Muscle layer of duodenum (tissue), 2 donors: Measurements from ENCODE around the gene UST.
"Not testable (repeated sequence)": the region's sequence is repeated elsewhere in the genome, so short reads cannot be mapped to it uniquely, and the experiment has no call there.

Experiments used
- H3K27ac ChIP-seq: one replicate; pipeline ENCODE4 v1.7.0; 2013; ENCODE audit warnings: mild to moderate bottlenecking, low read length
- H3K27me3 ChIP-seq: one replicate; pipeline ENCODE4 v1.7.0; 2013; ENCODE audit warnings: low read depth, mild to moderate bottlenecking, control low read depth, low read length
- H3K36me3 ChIP-seq, 2 donors: one replicate each; pipeline ENCODE4 v1.7.0; 2013; ENCODE audit warnings: low read length in 2 of 2, control low read depth in 1 of 2, mild to moderate bottlenecking in 1 of 2; ENCODE audit not compliant: insufficient read depth in 2 of 2, control insufficient read depth in 1 of 2
- H3K4me1 ChIP-seq, 2 donors: one replicate each; pipeline ENCODE4 v1.7.0; 2013; ENCODE audit warnings: low read length in 2 of 2, mild to moderate bottlenecking in 2 of 2, control low read depth in 1 of 2, moderate library complexity in 1 of 2; ENCODE audit not compliant: insufficient read depth in 2 of 2, control insufficient read depth in 1 of 2
- H3K4me3 ChIP-seq, 2 donors: one replicate each; pipeline ENCODE4 v1.7.0; 2013; ENCODE audit warnings: low read length in 2 of 2, low read depth in 1 of 2, mild to moderate bottlenecking in 1 of 2
- H3K9me3 ChIP-seq, 2 donors: one replicate each; pipeline ENCODE4 v1.7.0; 2013; ENCODE audit warnings: low read length in 2 of 2, control low read depth in 1 of 2, mild to moderate bottlenecking in 1 of 2; ENCODE audit not compliant: control insufficient read depth in 1 of 2
- donor health status: healthy.

Gene UST

DNA sequence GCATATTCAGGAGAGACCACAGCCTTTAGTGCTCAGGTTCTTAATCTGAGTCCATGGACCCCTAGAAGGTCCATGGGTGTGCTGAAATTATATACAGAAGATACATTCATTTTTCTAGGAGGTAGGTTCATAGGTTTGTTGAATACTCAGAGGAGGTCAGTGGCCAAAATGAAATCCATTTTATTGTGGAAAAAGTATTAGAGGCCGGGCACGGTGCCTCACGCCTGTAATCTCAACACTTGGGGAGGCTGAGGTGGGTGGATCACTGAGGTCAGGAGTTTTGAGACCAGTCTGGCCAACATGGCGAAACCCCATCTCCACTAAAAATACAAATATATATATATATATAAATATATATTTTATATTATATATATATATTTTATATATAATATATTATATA lies 9.0 kb upstream of the UST start:
- H3K4me1 ChIP-seq: no peaks in the 10 kb centered on the region
- H3K27ac ChIP-seq: no peak overlapping the region
- no peak overlapping the region for H3K4me3 ChIP-seq
- no peaks in the 10 kb centered on the region for H3K27me3 ChIP-seq
- H3K36me3 ChIP-seq: no peaks in the 10 kb centered on the region
- no peaks in the 10 kb centered on the region for H3K9me3 ChIP-seq

DNA sequence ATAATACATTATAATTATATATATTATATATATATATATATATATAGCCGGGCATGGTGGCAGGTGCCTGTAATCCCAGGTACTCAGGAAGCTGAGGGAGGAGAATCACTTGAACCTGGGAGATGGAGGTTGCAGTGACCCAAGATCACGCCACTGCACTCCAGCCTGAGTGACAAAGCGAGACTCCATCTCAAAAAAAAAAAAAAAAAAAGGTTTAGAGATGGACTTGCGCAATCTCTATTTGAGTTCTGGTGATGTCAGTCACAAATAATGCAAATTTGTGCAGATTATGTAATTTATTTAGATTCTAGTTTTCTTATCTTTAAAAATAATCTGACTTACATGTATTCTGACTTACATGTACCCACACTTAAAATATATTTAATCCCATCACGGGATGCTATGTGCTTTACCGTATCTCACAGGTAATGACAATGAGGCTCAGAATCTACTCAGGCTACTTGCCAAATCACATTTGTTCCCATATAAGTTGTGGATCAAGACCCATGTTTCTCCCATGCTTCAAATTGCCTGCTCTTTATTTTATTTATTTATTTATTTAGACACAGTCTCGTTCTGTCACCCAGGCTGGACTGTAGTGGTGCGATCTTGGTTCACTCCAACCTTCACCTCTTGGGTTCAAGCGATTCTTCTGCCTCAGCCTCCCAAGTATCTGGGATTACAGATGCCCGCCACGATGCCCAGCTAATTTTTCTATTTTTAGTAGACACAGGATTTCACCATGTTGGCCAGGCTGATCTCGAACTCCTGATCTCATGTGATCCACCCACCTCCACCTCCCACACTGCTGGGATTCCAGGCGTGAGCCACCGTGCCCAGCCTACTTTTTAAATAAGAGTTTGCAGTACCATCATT lies 7.6 kb upstream of the UST start:
- H3K9me3 ChIP-seq: no peaks in the 10 kb centered on the region
- no peaks in the 10 kb centered on the region for H3K27me3 ChIP-seq
- H3K36me3 ChIP-seq: no peaks in the 10 kb centered on the region
- H3K27ac ChIP-seq: no peak overlapping the region
- no peak overlapping the region for H3K4me3 ChIP-seq
- H3K4me1 ChIP-seq: no peaks in the 10 kb centered on the region

DNA sequence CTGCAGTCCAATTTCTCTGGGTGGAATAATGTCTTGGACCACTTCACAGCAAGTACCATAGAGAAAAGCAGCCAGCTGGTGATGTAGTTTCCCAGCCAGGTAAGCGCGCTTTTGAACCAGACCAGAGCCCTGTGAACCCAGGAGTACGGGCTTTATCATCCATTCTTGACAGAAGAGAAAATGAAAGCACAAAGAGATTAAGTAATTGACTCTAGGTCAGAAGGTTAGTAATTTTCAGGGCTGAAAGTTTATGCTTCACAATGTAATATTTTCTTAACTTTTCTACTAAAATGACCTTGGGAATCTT lies 7.1 kb upstream of the UST start:
- Histone ChIP-seq H3K4me1 (no peaks in the 10 kb centered on the region), H3K9me3 (no peaks in the 10 kb centered on the region), H3K36me3 (no peaks in the 10 kb centered on the region), H3K27me3 (no peaks in the 10 kb centered on the region), H3K27ac (no peak overlapping the region), H3K4me3 (no peak overlapping the region)

DNA sequence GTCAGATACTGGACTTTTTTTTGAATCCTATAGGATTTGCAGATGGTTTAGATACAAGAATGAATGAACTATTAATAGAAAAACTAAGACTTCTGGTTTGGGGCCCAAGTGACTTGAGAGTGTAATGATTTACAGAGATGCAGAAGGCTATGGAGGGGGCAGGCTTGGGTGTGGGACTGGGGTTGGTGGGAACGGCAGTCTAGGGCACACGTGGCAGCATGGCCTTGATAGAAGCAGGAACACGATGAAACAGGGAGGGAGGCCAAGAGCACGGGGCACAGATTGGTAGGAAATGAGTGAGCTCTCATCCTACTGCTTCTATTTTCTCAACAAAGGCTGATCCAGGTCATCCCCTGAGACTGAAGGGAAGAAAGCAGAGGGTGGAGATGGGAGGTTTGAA lies 3.4 kb upstream of the UST start:
- no peaks in the 10 kb centered on the region for H3K27me3 ChIP-seq

DNA sequence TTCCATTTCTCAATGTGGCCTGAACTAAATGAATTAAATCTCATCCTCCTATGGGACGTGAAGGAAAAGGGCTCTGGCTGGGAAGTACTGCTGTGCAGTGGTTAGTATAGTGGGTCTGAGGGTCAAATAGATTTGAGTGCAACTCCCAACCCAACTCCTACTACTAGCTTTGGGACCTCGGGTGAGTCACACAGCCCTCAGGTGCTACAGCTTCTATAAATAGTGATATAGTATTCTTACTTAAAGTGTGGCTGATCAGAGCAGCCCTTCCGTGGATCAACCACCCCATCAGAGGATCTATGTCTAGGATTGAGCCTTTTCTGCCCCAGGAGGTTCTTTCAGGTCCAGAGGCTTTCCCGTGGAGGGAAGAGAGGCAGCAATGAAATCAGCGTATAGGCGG lies 904 bp upstream of the UST start:
- H3K27ac ChIP-seq: peak overlapping the region; percentile 84
- H3K27me3 ChIP-seq: no peaks in the 10 kb centered on the region
- no peaks in the 10 kb centered on the region for H3K36me3 ChIP-seq
- peaks cover 0 to 13% of the 10 kb centered on the region in 2 donors for H3K4me1 ChIP-seq
- H3K9me3 ChIP-seq: no peaks in the 10 kb centered on the region
- peak overlapping the region; percentile 65 to 93 for H3K4me3 ChIP-seq

More for the DNA sequence above, 3.4 kb upstream of the UST start:
- Histone ChIP-seq H3K9me3 (no peaks in the 10 kb centered on the region), H3K27ac (no peak overlapping the region), H3K36me3 (no peaks in the 10 kb centered on the region), H3K4me3 (no peak overlapping the region), H3K4me1 (peaks cover 0 to 13% of the 10 kb centered on the region in 2 donors)

DNA sequence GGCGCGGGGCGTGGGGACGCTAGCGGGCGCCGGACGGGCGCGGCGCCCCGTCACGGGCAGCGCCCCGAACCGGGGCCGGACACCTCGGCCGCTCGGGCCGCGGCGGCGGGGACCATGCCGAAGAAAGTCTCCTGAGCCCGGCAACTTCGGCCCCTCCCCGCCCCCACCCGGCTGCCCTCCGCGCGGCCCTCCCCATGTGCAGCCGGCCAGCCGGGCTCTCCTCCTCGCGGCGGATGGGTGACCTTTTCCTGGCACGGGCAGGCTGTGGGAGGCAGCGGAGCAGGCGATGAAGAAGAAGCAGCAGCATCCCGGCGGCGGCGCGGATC lies 278 bp downstream of the UST start:
- Histone ChIP-seq H3K9me3 (no peaks in the 10 kb centered on the region), H3K36me3 (no peaks in the 10 kb centered on the region), H3K27ac (no peak overlapping the region), H3K27me3 (no peaks in the 10 kb centered on the region), H3K4me1 (peaks cover 0 to 13% of the 10 kb centered on the region in 2 donors), H3K4me3 (peak overlapping the region; percentile 46 to 93)

DNA sequence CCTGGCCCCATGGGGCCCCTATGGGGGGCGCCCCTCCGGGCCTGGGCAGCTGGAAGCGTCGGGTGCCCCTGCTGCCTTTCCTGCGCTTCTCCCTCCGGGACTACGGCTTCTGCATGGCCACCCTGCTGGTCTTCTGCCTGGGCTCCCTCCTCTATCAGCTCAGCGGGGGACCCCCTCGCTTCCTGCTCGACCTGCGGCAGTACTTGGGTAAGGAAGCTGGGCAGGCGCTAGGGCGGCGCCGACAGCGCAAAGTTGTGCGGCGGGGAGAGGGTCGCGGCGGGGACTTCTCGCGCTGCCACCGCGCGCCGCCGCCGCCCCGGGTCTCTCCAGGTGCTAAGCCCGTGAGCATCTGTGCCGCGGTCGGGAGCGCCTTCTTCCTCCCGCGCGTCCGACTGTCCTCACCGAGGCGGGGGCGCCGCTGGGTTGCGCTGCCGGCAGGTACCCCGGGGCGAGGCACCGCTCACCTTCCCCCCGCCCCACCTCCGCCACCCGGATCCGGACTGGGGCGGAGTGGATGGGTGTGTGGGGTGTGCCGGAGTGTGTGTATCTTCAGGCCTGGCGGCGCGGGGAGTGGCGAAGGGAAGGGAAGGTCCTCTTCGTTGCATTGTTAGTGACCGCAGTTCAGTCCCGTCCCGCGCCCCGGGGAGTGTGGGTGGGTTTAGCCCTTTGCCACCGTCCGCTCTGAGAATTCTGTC lies 788 bp downstream of the UST start:
- Histone ChIP-seq H3K9me3 (no peaks in the 10 kb centered on the region), H3K4me1 (peaks cover 0 to 13% of the 10 kb centered on the region in 2 donors), H3K27ac (no peak overlapping the region), H3K36me3 (no peaks in the 10 kb centered on the region), H3K27me3 (no peaks in the 10 kb centered on the region), H3K4me3 (peak overlapping the region; percentile 46 to 93)

DNA sequence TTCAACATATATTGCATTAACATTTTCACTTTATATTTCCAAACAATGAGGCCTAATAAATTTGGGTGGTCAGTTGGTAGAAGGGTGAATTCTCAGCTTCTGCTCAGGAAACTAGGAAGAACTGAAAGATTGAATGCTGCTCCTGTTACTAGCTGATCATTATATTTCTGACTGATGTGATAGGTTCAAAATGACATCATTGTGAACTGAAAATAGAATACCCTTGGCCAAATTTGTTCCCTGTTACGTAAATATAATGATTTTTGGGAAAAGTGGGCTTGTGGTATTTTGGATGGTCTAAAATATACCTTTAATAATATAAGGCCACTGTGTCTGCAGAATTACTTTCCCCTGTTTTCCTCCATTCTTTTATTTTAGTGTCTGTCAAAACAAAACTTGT lies 2.8 kb downstream of the UST start:
- H3K36me3 ChIP-seq: no peaks in the 10 kb centered on the region
- H3K4me3 ChIP-seq: no peak overlapping the region
- no peak overlapping the region for H3K27ac ChIP-seq
- H3K27me3 ChIP-seq: no peaks in the 10 kb centered on the region
- H3K9me3 ChIP-seq: no peaks in the 10 kb centered on the region
- H3K4me1 ChIP-seq: peaks cover 0 to 13% of the 10 kb centered on the region in 2 donors

DNA sequence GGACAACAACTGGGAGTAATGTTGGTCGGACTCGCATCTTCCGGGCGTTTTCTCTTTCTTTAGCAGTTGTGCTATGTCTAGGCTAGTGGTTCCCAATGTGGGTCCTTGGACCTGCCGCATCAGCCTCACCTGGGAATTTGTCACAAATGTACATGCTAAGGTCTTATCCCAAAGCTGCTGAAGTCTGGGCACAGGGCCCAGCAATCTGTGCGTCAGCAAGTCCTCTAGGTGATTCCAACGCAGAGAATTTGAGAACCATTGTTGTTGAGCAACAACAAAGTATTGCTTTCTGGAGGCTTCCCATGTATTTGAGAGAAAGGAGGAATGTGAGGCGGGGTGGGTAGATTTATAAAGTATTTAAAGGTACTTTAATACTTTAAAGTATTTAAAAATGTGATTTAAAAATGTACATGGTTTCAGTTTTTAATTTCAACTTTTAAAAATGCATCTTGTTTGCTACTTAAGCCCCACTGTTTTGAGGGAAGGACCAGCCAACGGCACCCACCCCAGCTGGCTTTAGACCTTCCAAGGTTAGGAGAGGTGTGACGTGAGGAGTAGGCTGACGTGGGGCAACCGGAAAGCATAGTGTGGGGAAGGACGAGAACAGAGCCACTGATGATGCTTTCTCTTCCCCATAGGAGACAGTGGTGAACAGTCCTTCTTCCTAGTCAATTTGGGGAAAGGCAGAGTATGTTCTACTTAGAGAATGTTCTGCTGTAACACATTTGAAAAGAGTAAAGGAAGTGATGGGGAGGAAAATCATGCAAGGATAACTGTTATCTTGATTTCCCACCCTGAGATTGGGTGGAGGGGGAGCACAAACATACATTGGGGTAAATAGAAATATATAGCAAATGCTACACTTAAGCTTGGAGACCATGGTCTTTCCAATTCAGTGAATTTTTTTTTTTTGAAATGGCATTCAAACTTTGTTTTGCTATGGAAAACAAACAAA lies 4.3 kb downstream of the UST start:
- H3K27me3 ChIP-seq: no peaks in the 10 kb centered on the region
- no peaks in the 10 kb centered on the region for H3K9me3 ChIP-seq
- H3K27ac ChIP-seq: no peak overlapping the region
- peaks cover 0 to 6% of the 10 kb centered on the region in 2 donors for H3K4me1 ChIP-seq
- H3K36me3 ChIP-seq: no peaks in the 10 kb centered on the region
- no peak overlapping the region for H3K4me3 ChIP-seq

DNA sequence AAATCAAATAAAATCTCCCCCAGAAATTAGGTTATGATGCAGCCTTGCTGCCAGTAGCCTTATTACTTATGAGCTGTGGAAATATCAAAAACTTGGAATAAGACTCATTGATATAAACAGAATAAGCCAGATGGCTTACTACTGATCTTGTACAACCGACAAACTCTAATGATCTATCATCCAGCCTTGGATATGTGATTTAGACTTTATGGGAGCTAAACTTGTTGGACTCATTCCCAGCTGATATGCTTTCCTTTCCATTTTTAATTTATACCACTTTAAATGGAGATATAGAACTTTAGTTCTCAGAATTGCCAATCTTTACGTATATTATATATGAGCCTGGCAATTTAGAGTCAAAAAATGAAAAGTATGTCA lies 5.0 kb downstream of the UST start:
- no peaks in the 10 kb centered on the region for H3K36me3 ChIP-seq
- H3K27ac ChIP-seq: no peak overlapping the region
- H3K27me3 ChIP-seq: no peaks in the 10 kb centered on the region
- H3K9me3 ChIP-seq: no peaks in the 10 kb centered on the region
- no peak overlapping the region for H3K4me3 ChIP-seq
- peaks cover 0 to 9% of the 10 kb centered on the region in 2 donors for H3K4me1 ChIP-seq

DNA sequence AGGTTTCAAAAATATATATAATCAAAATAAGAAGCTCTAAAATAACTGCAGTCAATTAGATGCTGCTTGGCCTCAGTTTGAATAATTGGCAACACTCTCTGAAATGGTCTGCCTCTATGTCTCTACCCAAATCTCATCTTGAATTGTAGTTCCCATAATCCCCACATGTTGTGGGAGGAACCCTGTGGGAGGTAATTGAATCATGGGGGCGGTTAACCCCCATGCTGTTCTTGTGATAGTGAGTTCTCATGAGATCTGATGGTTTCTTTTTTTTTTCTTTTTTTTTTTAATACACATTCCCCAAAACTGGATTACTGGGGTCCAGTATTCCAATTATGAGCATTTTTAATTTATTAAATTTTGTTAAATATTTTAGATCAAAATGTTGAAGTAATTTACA lies 8.5 kb downstream of the UST start:
- H3K27ac ChIP-seq, H3K4me3 ChIP-seq, H3K27me3 ChIP-seq, H3K4me1 ChIP-seq, H3K9me3 ChIP-seq, H3K36me3 ChIP-seq: not testable (repeated sequence)
